H1 (cell line): ENCODE measurements around the gene KCNE3. TPM values are rescaled to one million over a fixed set of nuclear protein-coding genes. Genes with fewer than 3 reads are reported as not detected.

Source experiments
- CTCF ChIA-PET: fragments of 300-600 bp; sonication (Branson Sonifier 250); formaldehyde crosslinking; loops from one replicate; lab custom pipeline; 2021; ENCODE audit not compliant: partially characterized antibody; lab: Charles Lee
- POLR2A ChIA-PET: fragments of 300-600 bp; sonication (Branson Sonifier 250); formaldehyde crosslinking; loops from one replicate; lab custom pipeline; 2021; ENCODE audit warnings: inconsistent platforms; ENCODE audit not compliant: partially characterized antibody; lab: Charles Lee
- DNase-seq, 2 experiments: peaks; one replicate each; pipeline versions ENCODE4 v3.0.0 to v3.0.0-alpha.2; 2010 to 2022; ENCODE audit warnings: low spot score in 2 of 2, low read depth in 1 of 2, mixed read lengths in 1 of 2
- FAIRE-seq: peaks from 2 replicates; lab custom pipeline; 2011; peaks lifted over from hg19 to GRCh38; lab: Jason Lieb, UNC
- H2AFZ ChIP-seq: 2 replicates; pipeline ENCODE4 v1.8.1; 2012; ENCODE audit warnings: low read length, inconsistent platforms
- H2AK5ac ChIP-seq: 2 replicates; pipeline ENCODE4 v1.6.1; 2013; ENCODE audit warnings: low read depth, low read length
- H2BK120ac ChIP-seq: replicated peaks from 2 replicates; pipeline ENCODE3; 2013; ENCODE audit warnings: low read depth, low read length, inconsistent platforms
- H2BK12ac ChIP-seq: 2 replicates; pipeline ENCODE4 v1.6.1; 2013; ENCODE audit warnings: low read depth, low read length
- H2BK15ac ChIP-seq: 2 replicates; pipeline ENCODE4 v1.6.1; 2013; ENCODE audit warnings: low read length
- H2BK20ac ChIP-seq: 2 replicates; pipeline ENCODE4 v1.6.1; 2013; ENCODE audit warnings: low read length
- H2BK5ac ChIP-seq: 2 replicates; pipeline ENCODE4 v1.6.1; 2013; ENCODE audit warnings: low read depth, low read length
- H3K14ac ChIP-seq: 2 replicates; pipeline ENCODE4 v1.6.1; 2013; ENCODE audit warnings: inconsistent platforms; ENCODE audit not compliant: insufficient read length
- H3K18ac ChIP-seq: 2 replicates; pipeline ENCODE4 v1.6.1; 2013; ENCODE audit warnings: low read length; ENCODE audit errors: extremely low read depth
- H3K23ac ChIP-seq: 2 replicates; pipeline ENCODE4 v1.6.1; 2013; ENCODE audit warnings: inconsistent platforms; ENCODE audit not compliant: insufficient read length
- H3K23me2 ChIP-seq: 2 replicates; pipeline ENCODE4 v1.6.1; 2013; ENCODE audit warnings: low read depth, low read length
- H3K27ac ChIP-seq: 2 replicates; pipeline ENCODE4 v1.6.1; 2011; ENCODE audit warnings: low read depth, low read length, inconsistent platforms
- H3K27me3 ChIP-seq, 4 experiments: replicated peaks in 1 of 4; 1 replicate in 1 of 4; 2 replicates in 3 of 4; pipeline versions ENCODE4 v1.6.1 to v1.8.1; 2011 to 2013; ENCODE audit warnings: low read length in 3 of 4, mild to moderate bottlenecking in 3 of 4, inconsistent platforms in 2 of 4, mixed read lengths in 2 of 4, moderate library complexity in 1 of 4; ENCODE audit not compliant: control insufficient read depth in 3 of 4, insufficient read depth in 3 of 4; ENCODE audit errors: extremely low read depth in 1 of 4
- H3K36me3 ChIP-seq, 4 experiments: 2 replicates each; pipeline versions ENCODE4 v1.6.1 to v1.8.1; 2011 to 2013; ENCODE audit warnings: mild to moderate bottlenecking in 4 of 4, low read length in 3 of 4, moderate library complexity in 2 of 4, control low read depth in 1 of 4, inconsistent platforms in 1 of 4; ENCODE audit not compliant: insufficient read depth in 4 of 4, control insufficient read depth in 2 of 4
- H3K4ac ChIP-seq: replicated peaks from 2 replicates; pipeline ENCODE3; 2013; ENCODE audit warnings: low read length, low read depth, mixed read lengths, inconsistent platforms; ENCODE audit not compliant: insufficient read length
- H3K4me1 ChIP-seq, 4 experiments: replicated peaks in 1 of 4; 1 replicate in 1 of 4; 2 replicates in 3 of 4; pipeline versions ENCODE4 v1.6.1 to v1.8.1; 2011 to 2013; ENCODE audit warnings: low read length in 3 of 4, inconsistent platforms in 2 of 4, mixed read lengths in 1 of 4; ENCODE audit not compliant: insufficient read depth in 4 of 4, control insufficient read depth in 3 of 4
- H3K4me2 ChIP-seq, 2 experiments: 2 replicates each; pipeline versions ENCODE4 v1.6.1 to v1.8.1; 2011 to 2013; ENCODE audit warnings: low read depth in 2 of 2, low read length in 2 of 2, control low read depth in 1 of 2, inconsistent platforms in 1 of 2, mild to moderate bottlenecking in 1 of 2; ENCODE audit not compliant: insufficient read depth in 1 of 2
- H3K4me3 ChIP-seq, 4 experiments: fragments of 200-600, 300-600 bp in 1 of 4; sonication (generic), shearing (Covaris generic), sonication (Bioruptor Twin) in 1 of 4; 2 replicates each; pipeline versions ENCODE4 v1.5.1 to v1.8.1; 2011 to 2016; ENCODE audit warnings: low read length in 4 of 4, low read depth in 3 of 4, control low read depth in 2 of 4, inconsistent platforms in 2 of 4, mild to moderate bottlenecking in 2 of 4, mixed read lengths in 1 of 4, moderate library complexity in 1 of 4; ENCODE audit not compliant: insufficient read depth in 2 of 4; ENCODE audit errors: extremely low read depth in 1 of 4
- H3K56ac ChIP-seq: replicated peaks from 2 replicates; pipeline ENCODE3; 2013; ENCODE audit warnings: low read depth, mild to moderate bottlenecking, mixed read lengths, low read length, inconsistent platforms; ENCODE audit not compliant: insufficient read length
- H3K79me1 ChIP-seq: 2 replicates; pipeline ENCODE4 v1.6.1; 2013; ENCODE audit warnings: low read depth, low read length, control low read depth
- H3K79me2 ChIP-seq, 2 experiments: 2 replicates each; pipeline versions ENCODE4 v1.6.1 to v1.8.1; 2012 to 2013; ENCODE audit warnings: low read length in 2 of 2, mild to moderate bottlenecking in 2 of 2, inconsistent platforms in 1 of 2; ENCODE audit not compliant: insufficient read depth in 2 of 2, control insufficient read depth in 1 of 2
- H3K9ac ChIP-seq, 4 experiments: replicated peaks in 1 of 4; 1 replicate in 1 of 4; 2 replicates in 3 of 4; pipeline versions ENCODE4 v1.6.1 to v1.8.1; 2011 to 2013; ENCODE audit warnings: low read depth in 3 of 4, low read length in 3 of 4, control low read depth in 2 of 4, mild to moderate bottlenecking in 2 of 4, moderate library complexity in 2 of 4, inconsistent platforms in 1 of 4; ENCODE audit errors: extremely low read depth in 1 of 4
- H3K9me3 ChIP-seq, 2 experiments: 2 replicates each; pipeline versions ENCODE4 v1.6.1 to v1.8.1; 2012 to 2013; ENCODE audit warnings: mild to moderate bottlenecking in 2 of 2, moderate library complexity in 2 of 2, control low read depth in 1 of 2, inconsistent platforms in 1 of 2, low read depth in 1 of 2, low read length in 1 of 2, mixed read lengths in 1 of 2; ENCODE audit not compliant: insufficient read depth in 2 of 2
- H4K20me1 ChIP-seq, 2 experiments: replicated peaks in 1 of 2; 2 replicates each; pipeline versions ENCODE3 to v1.8.1; 2011 to 2013; ENCODE audit warnings: inconsistent platforms in 2 of 2, low read length in 2 of 2, mild to moderate bottlenecking in 1 of 2; ENCODE audit not compliant: insufficient read depth in 2 of 2, control insufficient read depth in 1 of 2
- H4K5ac ChIP-seq: 2 replicates; pipeline ENCODE4 v1.6.1; 2013; ENCODE audit warnings: low read length, low read depth, mixed read lengths, inconsistent platforms; ENCODE audit not compliant: insufficient read length
- H4K8ac ChIP-seq: 2 replicates; pipeline ENCODE4 v1.8.0; 2013; ENCODE audit warnings: mild to moderate bottlenecking, moderate library complexity, low read length, inconsistent platforms; ENCODE audit not compliant: insufficient read depth; ENCODE audit errors: extremely low read depth
- H4K91ac ChIP-seq: replicated peaks from 2 replicates; pipeline ENCODE3; 2013; ENCODE audit warnings: low read length, mixed read lengths, inconsistent platforms; ENCODE audit not compliant: insufficient read length
- PHF8 ChIP-seq: fragments of 200-600 bp; sonication (generic); conservative IDR thresholded peaks from 2 replicates; pipeline ENCODE4 v1.7.1; 2012; ENCODE audit warnings: low read depth, mild to moderate bottlenecking, inconsistent platforms, low read length, moderate library complexity
- POLR2AphosphoS5 ChIP-seq: IDR thresholded peaks from 2 replicates; pipeline ENCODE4 v1.6.1; 2011; ENCODE audit warnings: low read depth, low read length
- polyA plus RNA-seq, 7 experiments: library from polyadenylated mRNA; depleted of rRNA in 3 of 7; stranded (reverse) in 5 of 7; unstranded in 2 of 7; fragments of >200 nt in 5 of 7; fragments of 200-250 nt in 2 of 7; gene quantifications; 1 replicate in 5 of 7; 2 replicates in 1 of 7; 4 replicates in 1 of 7; pipeline versions ENCODE4 v1.2.1 to v1.2.3, GENCODE V29; 2011 to 2013; ENCODE audit warnings: missing spikeins in 2 of 7, mixed read lengths in 2 of 7
- total RNA-seq: library from RNA; stranded (reverse); fragmentation: NEBNext Ultra II Directional; extraction: Animal tissue kit (Norgen Biotek cat#: 25700); gene quantifications from 2 replicates; pipeline ENCODE4 v1.2.1, GENCODE V29; 2021
- TF ChIP-seq, protein P1 (sequence below): IDR thresholded peaks from 2 replicates; pipeline ENCODE4 v1.6.1; 2011; ENCODE audit warnings: low read length, improper control_type of control experiment

KCNE3 gene
- total and polyA plus RNA-seq, 2 of the 8 experiments (the other 6 are each of a cell fraction or from before 2014, with no cell fraction given), result 1.9 to 3.5 TPM

DNA sequence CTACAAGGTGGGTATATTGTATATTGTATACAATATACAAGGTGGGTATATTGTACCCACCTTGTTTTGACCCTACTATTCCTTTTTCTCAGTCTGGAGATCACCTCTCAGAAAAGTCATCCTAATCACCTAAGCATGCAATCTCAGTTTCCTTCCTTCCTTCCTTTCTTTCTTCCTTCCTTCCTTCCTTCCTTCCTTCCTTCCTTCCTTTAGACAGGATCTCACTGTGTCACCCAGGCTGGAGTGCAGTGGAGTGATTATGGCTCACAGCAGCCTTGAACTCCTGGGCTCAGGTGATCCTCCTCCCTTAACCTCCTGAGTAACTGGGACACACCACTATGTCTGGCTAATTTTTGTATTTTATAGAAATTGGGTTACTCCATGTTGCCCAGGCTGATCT is 1.2 kb upstream of the KCNE3 start:
- H3K4me3 ChIP-seq, result no peak overlapping the region
- no peak for FAIRE-seq

More for the DNA sequence above, 1.2 kb upstream of the KCNE3 start:
- H3K18ac ChIP-seq, result no peak overlapping the region
- H4K5ac ChIP-seq, result no peak overlapping the region
- H3K36me3 ChIP-seq, result no peaks in the 10 kb centered on the region
- H4K8ac ChIP-seq, result no peak overlapping the region
- ChIA-PET POLR2A (interaction anchor here (1.8 to 2.5 kb wide), 2 partner anchors 24 to 61 kb away, joined by 3 to 18 read pairs; partner anchors contain the start of gene LIPT2), CTCF (interaction anchor here (1.0 kb wide), 1 partner anchor 101 kb away, joined by 3 read pairs; no protein-coding TSS in a partner anchor)
- H3K56ac ChIP-seq, result no peak overlapping the region
- no peak overlapping the region for H2BK5ac ChIP-seq
- no peak overlapping the region for H3K9ac ChIP-seq
- peaks cover 4 to 11% (median 10%) of the 10 kb centered on the region in 4 experiments for H3K4me1 ChIP-seq
- TF ChIP-seq, protein P1, sequence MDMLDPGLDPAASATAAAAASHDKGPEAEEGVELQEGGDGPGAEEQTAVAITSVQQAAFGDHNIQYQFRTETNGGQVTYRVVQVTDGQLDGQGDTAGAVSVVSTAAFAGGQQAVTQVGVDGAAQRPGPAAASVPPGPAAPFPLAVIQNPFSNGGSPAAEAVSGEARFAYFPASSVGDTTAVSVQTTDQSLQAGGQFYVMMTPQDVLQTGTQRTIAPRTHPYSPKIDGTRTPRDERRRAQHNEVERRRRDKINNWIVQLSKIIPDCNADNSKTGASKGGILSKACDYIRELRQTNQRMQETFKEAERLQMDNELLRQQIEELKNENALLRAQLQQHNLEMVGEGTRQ, result no peak
- TF ChIP-seq POLR2AphosphoS5, result no peak
- TF ChIP-seq PHF8, result no peak
- H4K91ac ChIP-seq, result no peak overlapping the region
- no peak overlapping the region for H3K27ac ChIP-seq
- peaks cover 0 to 5% (median 0%) of the 10 kb centered on the region in 4 experiments; a peak in 3 of 7 replicates for H3K27me3 ChIP-seq
- no peak overlapping the region; a peak in 1 of 4 replicates for H3K4me2 ChIP-seq
- no peaks in the 10 kb centered on the region for H3K9me3 ChIP-seq
- no peak overlapping the region for H2AK5ac ChIP-seq
- no peak overlapping the region for H2BK20ac ChIP-seq
- no peak overlapping the region for H3K14ac ChIP-seq
- no peak overlapping the region for H3K4ac ChIP-seq
- H4K20me1 ChIP-seq, result no peaks in the 10 kb centered on the region
- H2BK15ac ChIP-seq, result no peak overlapping the region
- no peaks in the 10 kb centered on the region for H3K79me2 ChIP-seq
- H3K23ac ChIP-seq, result no peak overlapping the region
- no peak overlapping the region for H2BK12ac ChIP-seq
- no peaks in the 10 kb centered on the region for H3K79me1 ChIP-seq
- H2AFZ ChIP-seq, result no peak overlapping the region
- H2BK120ac ChIP-seq, result no peak overlapping the region
- no peaks in the 10 kb centered on the region; the same call in 1 of the 2 replicates for H3K23me2 ChIP-seq
- DNase-seq, result no peak
